GM12878 (cell line): ENCODE data around the gene CNTNAP2. TPM values are rescaled to one million over a fixed set of nuclear protein-coding genes. Genes with fewer than 3 reads are reported as not detected.
"Not testable (repeated sequence)": the region's sequence is repeated elsewhere in the genome, so short reads cannot be mapped to it uniquely, and the experiment has no call there.

Experiments
- ATAC-seq: fragments of 200-7000 bp; cut with Tn5 transposase; 3 replicates; pipeline ENCODE4 v1.9.1; 2020; ENCODE audit warnings: mild to moderate bottlenecking, moderate library complexity
- BruUV-seq: library from RNA; stranded (reverse); fragments of 400-500 nt; replicated peaks from 2 replicates; lab custom pipeline; 2021; lab: Mats Ljungman, UMichigan
- CTCF ChIA-PET: fragments of 300-600 bp; sonication (Branson Sonifier 250); formaldehyde crosslinking; extraction: SDS; loops from one replicate; lab custom pipeline; 2021; ENCODE audit warnings: inconsistent platforms; lab: Yijun Ruan, JAX
- POLR2A ChIA-PET: fragments of 350-600 bp; formaldehyde crosslinking; extraction: SDS; loops from one replicate; lab custom pipeline; 2021; ENCODE audit warnings: inconsistent platforms; lab: Charles Lee
- RAD21 ChIA-PET: fragments of 300-600 bp; sonication (Branson Sonifier 250); formaldehyde crosslinking; loops from one replicate; lab custom pipeline; 2023; ENCODE audit warnings: antibody characterized with exemption; ENCODE audit not compliant: unreplicated experiment; lab: Charles Lee
- SMC1A ChIA-PET: fragments of 300-600 bp; sonication (Branson Sonifier 250); formaldehyde crosslinking; loops from one replicate; lab custom pipeline; 2023; ENCODE audit not compliant: unreplicated experiment, uncharacterized antibody; lab: Charles Lee
- DNase-seq: peaks from one replicate; pipeline ENCODE4 v3.0.0-alpha.2; 2011; ENCODE audit warnings: low read depth, low spot score
- FAIRE-seq: peaks from 3 replicates; lab custom pipeline; 2011; peaks lifted over from hg19 to GRCh38; lab: Jason Lieb, UNC
- H2AFZ ChIP-seq: 2 replicates; pipeline ENCODE4 v1.6.0; 2011; ENCODE audit warnings: low read depth, low read length, control low read depth; ENCODE audit not compliant: control insufficient read depth
- H3K27ac ChIP-seq: 2 replicates; pipeline ENCODE4 v1.5.1; 2011; ENCODE audit warnings: control low read depth; ENCODE audit not compliant: control insufficient read depth, insufficient read depth
- H3K27me3 ChIP-seq, 2 experiments: replicated peaks in 1 of 2; 2 replicates each; pipeline versions ENCODE4 v1.6.0 to v1.6.1; 2011; ENCODE audit warnings: low read length in 1 of 2; ENCODE audit not compliant: control insufficient read depth in 2 of 2, insufficient read depth in 2 of 2
- H3K36me3 ChIP-seq, 2 experiments: 2 replicates each; pipeline ENCODE4 v1.5.1; 2011; ENCODE audit warnings: low read length in 1 of 2; ENCODE audit not compliant: control insufficient read depth in 2 of 2, insufficient read depth in 2 of 2
- H3K4me1 ChIP-seq: 2 replicates; pipeline ENCODE4 v1.6.1; 2011; ENCODE audit warnings: mild to moderate bottlenecking, low read length, moderate library complexity, mixed read lengths; ENCODE audit not compliant: control insufficient read depth, insufficient read depth
- H3K4me2 ChIP-seq: 2 replicates; pipeline ENCODE4 v1.6.0; 2011; ENCODE audit warnings: control low read depth; ENCODE audit not compliant: control insufficient read depth, insufficient read depth
- H3K4me3 ChIP-seq: fragments of 200-600 bp; sonication (generic); 2 replicates; pipeline ENCODE4 v1.5.1; 2016
- H3K79me2 ChIP-seq: 2 replicates; pipeline ENCODE4 v1.6.0; 2011; ENCODE audit warnings: low read length; ENCODE audit not compliant: control insufficient read depth, insufficient read depth
- H3K9ac ChIP-seq: 2 replicates; pipeline ENCODE4 v1.8.0; 2011; ENCODE audit warnings: low read length, control low read depth, mixed read lengths; ENCODE audit not compliant: control insufficient read depth, insufficient read depth
- H3K9me3 ChIP-seq: replicated peaks from 3 replicates; pipeline ENCODE4 v1.5.1; 2011; ENCODE audit warnings: mild to moderate bottlenecking, low read length; ENCODE audit not compliant: control insufficient read depth, insufficient read depth
- H4K20me1 ChIP-seq: 2 replicates; pipeline ENCODE4 v1.6.0; 2011; ENCODE audit not compliant: control insufficient read depth, insufficient read depth
- SPI1 ChIP-seq: IDR thresholded peaks from 2 replicates; pipeline ENCODE4 v1.6.1; 2011; ENCODE audit warnings: low read depth, mild to moderate bottlenecking, low read length, moderate library complexity, borderline replicate concordance; ENCODE audit not compliant: insufficient read depth
- STAT1 ChIP-seq: fragments of 450-650 bp; conservative IDR thresholded peaks from 2 replicates; pipeline ENCODE4 v1.6.1; 2014; ENCODE audit warnings: antibody characterized with exemption, mild to moderate bottlenecking
- WGBS: methylation state at CpG from one replicate; pipeline ENCODE4 v1.1.6; 2016; ENCODE audit warnings: low lambda C conversion rate; ENCODE audit not compliant: insufficient replicate concordance, insufficient coverage; ENCODE audit errors: missing lambda C conversion rate; 5-methylcytosine and 5-hydroxymethylcytosine counted together
- in situ Hi-C: fragments of 300-500 bp; cut with MboI; formaldehyde crosslinking; loops from 9 replicates; pipeline ENCODE4 v1.14.3; 2018; ENCODE audit warnings: mixed read lengths
- intact Hi-C: fragments of 100-400 bp; cut with micrococcal nuclease; formaldehyde crosslinking; loops from one replicate; pipeline ENCODE4 v1.14.2; 2022; ENCODE audit not compliant: unreplicated experiment
- polyA plus RNA-seq, 11 experiments: library from polyadenylated mRNA; depleted of rRNA in 4 of 11; unstranded in 6 of 11; stranded (reverse) in 5 of 11; fragments of >200 nt; fragmentation: Nextera tagmentation in 4 of 11; fragmentation: Illumina TruSeq in 1 of 11; extraction: Ambion mirVana in 4 of 11; extraction: Trizol in 1 of 11; gene quantifications; 1 replicate in 1 of 11; 2 replicates in 10 of 11; pipeline versions ENCODE4 v1.2.1 to v1.2.3, GENCODE V29; 2011 to 2016; ENCODE audit warnings: inconsistent platforms in 2 of 11, missing spikeins in 2 of 11, low read depth in 1 of 11
- total RNA-seq, 4 experiments: library from RNA; depleted of rRNA in 3 of 4; stranded (reverse); fragments of >200 nt in 3 of 4; fragmentation: Illumina TruSeq in 1 of 4; extraction: Trizol in 1 of 4; gene quantifications; 2 replicates each; pipeline versions ENCODE4 v1.2.1 to v1.2.3, GENCODE V29; 2013 to 2021
- TF ChIP-seq, protein P1 (sequence below): fragments of 450-650 bp; IDR thresholded peaks from 2 replicates; pipeline ENCODE4 v1.6.1; 2016; ENCODE audit warnings: mild to moderate bottlenecking
- TF ChIP-seq, protein P2 (sequence below): IDR thresholded peaks from 2 replicates; pipeline ENCODE4 v1.6.1; 2011; ENCODE audit warnings: borderline replicate concordance, low read depth, mild to moderate bottlenecking, moderate library complexity, low read length; ENCODE audit not compliant: insufficient read depth, poor library complexity, severe bottlenecking
- TF ChIP-seq, protein P3 (sequence below): fragments of 450-650 bp; IDR thresholded peaks from 2 replicates; pipeline ENCODE4 v1.6.1; 2018; ENCODE audit warnings: mild to moderate bottlenecking, low read depth, moderate library complexity; ENCODE audit not compliant: partially characterized antibody

The CNTNAP2 gene
- total and polyA plus RNA-seq, 10 of the 15 experiments (the other 5 are each of a cell fraction or from before 2014, with no cell fraction given) = 0.03 to 0.08 (median 0.03) TPM; not detected in 7

DNA sequence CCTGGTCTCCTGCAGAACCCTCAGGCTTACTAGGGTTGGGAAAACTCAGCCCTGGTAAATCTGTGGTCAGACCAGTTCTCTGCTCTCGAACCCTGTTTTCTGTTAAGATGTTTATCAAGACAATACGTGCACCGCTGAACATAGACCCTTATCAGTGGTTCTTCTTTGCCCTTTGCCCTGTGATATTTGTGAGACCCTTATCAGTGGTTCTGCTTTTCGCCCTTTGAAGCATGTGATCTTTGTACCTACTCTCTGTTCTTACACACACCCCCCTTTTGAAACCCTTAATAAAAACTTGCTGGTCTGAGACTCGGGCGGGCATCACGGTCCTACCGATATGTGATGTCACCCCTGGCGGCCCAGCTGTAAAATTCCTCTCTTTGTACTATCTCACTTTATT lies 2346.2 kb downstream of the CNTNAP2 start:
- H3K4me3 ChIP-seq, BruUV-seq, H3K9me3 ChIP-seq, H2AFZ ChIP-seq, H3K27ac ChIP-seq, H3K4me1 ChIP-seq, H3K9ac ChIP-seq, RAD21 ChIA-PET, SMC1A ChIA-PET, H3K4me2 ChIP-seq, H3K79me2 ChIP-seq, DNase-seq, FAIRE-seq, intact Hi-C loops, ATAC-seq, H3K27me3 ChIP-seq, H3K36me3 ChIP-seq, CTCF ChIA-PET, POLR2A ChIA-PET, H4K20me1 ChIP-seq, in situ Hi-C loops: not testable (repeated sequence)
- 71% methylated on average over 9 of the region's 9 CpGs for WGBS

DNA sequence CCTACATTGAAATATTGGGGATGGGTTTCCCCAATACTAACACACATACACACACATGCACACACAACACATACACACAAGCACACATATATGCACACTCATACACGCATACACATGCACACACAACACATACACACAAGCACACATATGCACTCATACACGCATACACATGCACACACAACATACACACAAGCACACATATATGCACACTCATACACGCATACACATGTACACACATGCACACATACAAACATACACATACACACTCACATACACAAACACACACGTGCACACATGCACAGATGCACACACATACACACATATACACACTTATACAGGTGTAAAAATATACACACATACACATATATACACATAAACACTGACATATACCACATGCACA lies 2346.6 kb downstream of the CNTNAP2 start:
- H2AFZ ChIP-seq = no peak overlapping the region
- WGBS = 67% methylated on average over 4 of the region's 4 CpGs
- intact Hi-C loops (no loop called here), in situ Hi-C loops (no loop called here)
- DNase-seq (no peak), FAIRE-seq (no peak), ATAC-seq (no peak)
- no peaks in the 10 kb centered on the region for H3K36me3 ChIP-seq
- no peaks in the 10 kb centered on the region for H4K20me1 ChIP-seq
- no peak overlapping the region for H3K9ac ChIP-seq
- no peaks in the 10 kb centered on the region for H3K27me3 ChIP-seq
- no peaks in the 10 kb centered on the region for H3K9me3 ChIP-seq
- ChIA-PET POLR2A (no interaction called here), RAD21 (no interaction called here), SMC1A (interaction anchor here (0.8 kb wide), 1 partner anchor 112 kb away, joined by 3 read pairs; no protein-coding TSS in a partner anchor), CTCF (no interaction called here)
- no peak overlapping the region for H3K4me2 ChIP-seq
- H3K79me2 ChIP-seq = no peaks in the 10 kb centered on the region
- no peak overlapping the region for H3K27ac ChIP-seq
- no peaks in the 10 kb centered on the region for H3K4me1 ChIP-seq
- TF ChIP-seq, protein P1, sequence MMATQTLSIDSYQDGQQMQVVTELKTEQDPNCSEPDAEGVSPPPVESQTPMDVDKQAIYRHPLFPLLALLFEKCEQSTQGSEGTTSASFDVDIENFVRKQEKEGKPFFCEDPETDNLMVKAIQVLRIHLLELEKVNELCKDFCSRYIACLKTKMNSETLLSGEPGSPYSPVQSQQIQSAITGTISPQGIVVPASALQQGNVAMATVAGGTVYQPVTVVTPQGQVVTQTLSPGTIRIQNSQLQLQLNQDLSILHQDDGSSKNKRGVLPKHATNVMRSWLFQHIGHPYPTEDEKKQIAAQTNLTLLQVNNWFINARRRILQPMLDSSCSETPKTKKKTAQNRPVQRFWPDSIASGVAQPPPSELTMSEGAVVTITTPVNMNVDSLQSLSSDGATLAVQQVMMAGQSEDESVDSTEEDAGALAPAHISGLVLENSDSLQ = no peak
- TF ChIP-seq SPI1 (no peak), STAT1 (no peak)
- TF ChIP-seq, protein P2, sequence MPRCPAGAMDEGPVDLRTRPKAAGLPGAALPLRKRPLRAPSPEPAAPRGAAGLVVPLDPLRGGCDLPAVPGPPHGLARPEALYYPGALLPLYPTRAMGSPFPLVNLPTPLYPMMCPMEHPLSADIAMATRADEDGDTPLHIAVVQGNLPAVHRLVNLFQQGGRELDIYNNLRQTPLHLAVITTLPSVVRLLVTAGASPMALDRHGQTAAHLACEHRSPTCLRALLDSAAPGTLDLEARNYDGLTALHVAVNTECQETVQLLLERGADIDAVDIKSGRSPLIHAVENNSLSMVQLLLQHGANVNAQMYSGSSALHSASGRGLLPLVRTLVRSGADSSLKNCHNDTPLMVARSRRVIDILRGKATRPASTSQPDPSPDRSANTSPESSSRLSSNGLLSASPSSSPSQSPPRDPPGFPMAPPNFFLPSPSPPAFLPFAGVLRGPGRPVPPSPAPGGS = peak; percentile 68
- TF ChIP-seq, protein P3, sequence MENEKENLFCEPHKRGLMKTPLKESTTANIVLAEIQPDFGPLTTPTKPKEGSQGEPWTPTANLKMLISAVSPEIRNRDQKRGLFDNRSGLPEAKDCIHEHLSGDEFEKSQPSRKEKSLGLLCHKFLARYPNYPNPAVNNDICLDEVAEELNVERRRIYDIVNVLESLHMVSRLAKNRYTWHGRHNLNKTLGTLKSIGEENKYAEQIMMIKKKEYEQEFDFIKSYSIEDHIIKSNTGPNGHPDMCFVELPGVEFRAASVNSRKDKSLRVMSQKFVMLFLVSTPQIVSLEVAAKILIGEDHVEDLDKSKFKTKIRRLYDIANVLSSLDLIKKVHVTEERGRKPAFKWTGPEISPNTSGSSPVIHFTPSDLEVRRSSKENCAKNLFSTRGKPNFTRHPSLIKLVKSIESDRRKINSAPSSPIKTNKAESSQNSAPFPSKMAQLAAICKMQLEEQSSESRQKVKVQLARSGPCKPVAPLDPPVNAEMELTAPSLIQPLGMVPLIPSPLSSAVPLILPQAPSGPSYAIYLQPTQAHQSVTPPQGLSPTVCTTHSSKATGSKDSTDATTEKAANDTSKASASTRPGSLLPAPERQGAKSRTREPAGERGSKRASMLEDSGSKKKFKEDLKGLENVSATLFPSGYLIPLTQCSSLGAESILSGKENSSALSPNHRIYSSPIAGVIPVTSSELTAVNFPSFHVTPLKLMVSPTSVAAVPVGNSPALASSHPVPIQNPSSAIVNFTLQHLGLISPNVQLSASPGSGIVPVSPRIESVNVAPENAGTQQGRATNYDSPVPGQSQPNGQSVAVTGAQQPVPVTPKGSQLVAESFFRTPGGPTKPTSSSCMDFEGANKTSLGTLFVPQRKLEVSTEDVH = no peak
- no TSS peak for BruUV-seq
- H3K4me3 ChIP-seq = no peak overlapping the region
